Fibroblast of the conjunctiva (primary cell): ENCODE results near the gene TPST1.
"Not testable (repeated sequence)": the region's sequence is repeated elsewhere in the genome, so short reads cannot be mapped to it uniquely, and the experiment has no call there.

Experiments
- DNase-seq: peaks from one replicate; pipeline ENCODE4 v3.0.0-alpha.2; 2010; ENCODE audit warnings: low read depth

Gene TPST1

GRCh38 chr7:66204822-66205740, at the start of gene TPST1:
Gene TPST1, plus strand, starts transcription at chr7:66205334. Its CDS starts 35,092 bp downstream, at chr7:66240426.
- peak; percentile 74 for DNase-seq

- not testable (repeated sequence) for DNase-seq
Observed at GRCh38 chr7:66156035-66156434, 49.1 kb upstream of the TPST1 start.

DNA sequence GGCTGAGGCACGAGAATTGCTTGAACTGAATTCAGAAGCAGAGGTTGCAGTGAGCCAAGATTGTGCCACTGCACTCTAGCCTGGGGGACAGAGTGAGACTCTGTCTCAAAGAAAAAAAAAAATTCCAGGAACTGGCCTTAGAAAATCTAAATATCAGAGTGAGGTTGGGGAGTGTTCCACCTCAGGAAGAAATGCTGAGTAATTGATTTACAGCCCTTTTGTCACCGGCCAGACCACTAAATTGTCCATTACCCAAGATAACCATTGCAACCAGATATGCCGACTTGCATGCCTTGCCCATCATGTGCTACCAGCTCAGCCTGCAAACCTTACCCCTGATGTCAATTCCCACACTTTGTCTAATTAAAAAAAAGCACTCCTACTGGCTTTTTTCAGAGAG, 48.1 kb upstream of the TPST1 start:
- no peak for DNase-seq

DNA sequence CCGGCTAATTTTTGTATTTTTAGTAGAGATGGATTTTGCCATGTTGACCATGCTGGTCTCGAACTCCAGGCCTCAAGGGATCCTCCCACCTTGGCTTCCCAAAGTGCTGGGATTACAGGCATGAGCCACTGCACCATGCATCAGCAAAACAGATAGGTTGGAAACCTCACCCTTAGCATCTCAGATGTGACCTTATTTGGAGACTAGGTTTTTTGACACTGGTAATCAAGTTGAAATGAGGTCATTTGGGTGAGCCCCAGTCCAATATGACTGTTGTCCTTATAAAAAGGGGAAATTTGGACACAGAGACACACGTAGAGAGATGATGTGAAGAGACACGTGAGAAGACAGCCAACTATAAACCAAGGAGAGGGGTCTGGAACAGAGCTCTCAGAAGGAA, 42.5 kb upstream of the TPST1 start:
- DNase-seq = no peak

- DNase-seq = no peak
Observed at GRCh38 chr7:66163186-66163610, 41.9 kb upstream of the TPST1 start.

GRCh38 chr7:66164356-66164755, 40.8 kb upstream of the TPST1 start:
- DNase-seq = no peak

- DNase-seq = no peak
Observed at GRCh38 chr7:66167773-66168387, 37.3 kb upstream of the TPST1 start.

GRCh38 chr7:66169616-66170015, 35.5 kb upstream of the TPST1 start:
- no peak for DNase-seq

DNA sequence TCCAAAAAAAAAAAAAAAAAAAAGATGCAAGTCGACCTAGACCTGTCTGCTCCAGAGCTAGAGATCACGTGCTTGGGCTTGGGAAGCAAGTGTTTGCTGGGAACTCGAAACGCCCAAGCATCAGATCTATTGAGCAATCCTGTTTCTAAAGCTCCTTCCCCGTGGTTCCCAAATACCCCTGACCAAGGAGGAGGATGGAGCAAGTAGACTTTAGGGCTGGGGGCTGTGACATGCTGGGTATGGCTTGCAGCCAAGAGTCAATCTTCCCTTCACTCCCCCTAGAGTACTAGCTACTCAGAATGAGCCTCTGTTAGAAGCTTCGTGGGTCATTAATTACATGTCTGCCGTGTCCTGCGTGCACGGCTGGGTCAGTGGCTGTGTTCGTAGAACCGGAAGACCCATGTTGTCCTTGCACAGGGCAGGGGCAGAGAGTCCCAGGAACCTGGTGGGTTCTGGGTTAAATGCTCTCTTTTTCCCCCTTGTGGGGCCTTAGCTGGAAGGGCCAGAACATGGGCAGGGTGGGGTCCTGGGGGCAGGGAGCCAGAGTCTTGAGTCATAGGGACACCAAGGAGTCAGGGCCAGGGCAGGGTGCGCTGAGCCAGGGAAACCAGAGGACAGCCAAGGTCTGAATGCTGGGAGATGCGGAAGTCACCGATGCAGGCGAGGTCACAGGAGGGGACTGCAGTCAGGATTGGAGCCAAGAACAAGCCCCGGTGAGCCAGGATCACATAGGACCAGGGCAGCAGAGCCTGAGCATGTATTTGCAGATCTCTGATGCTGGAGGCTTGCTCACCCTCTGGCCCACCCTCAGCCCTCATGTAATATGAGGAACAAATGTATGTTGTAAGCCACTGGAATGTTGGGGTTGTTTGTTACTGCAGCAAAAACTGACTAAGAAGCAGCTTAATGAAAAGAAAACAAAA, 34.6 kb upstream of the TPST1 start:
- no peak for DNase-seq

DNA sequence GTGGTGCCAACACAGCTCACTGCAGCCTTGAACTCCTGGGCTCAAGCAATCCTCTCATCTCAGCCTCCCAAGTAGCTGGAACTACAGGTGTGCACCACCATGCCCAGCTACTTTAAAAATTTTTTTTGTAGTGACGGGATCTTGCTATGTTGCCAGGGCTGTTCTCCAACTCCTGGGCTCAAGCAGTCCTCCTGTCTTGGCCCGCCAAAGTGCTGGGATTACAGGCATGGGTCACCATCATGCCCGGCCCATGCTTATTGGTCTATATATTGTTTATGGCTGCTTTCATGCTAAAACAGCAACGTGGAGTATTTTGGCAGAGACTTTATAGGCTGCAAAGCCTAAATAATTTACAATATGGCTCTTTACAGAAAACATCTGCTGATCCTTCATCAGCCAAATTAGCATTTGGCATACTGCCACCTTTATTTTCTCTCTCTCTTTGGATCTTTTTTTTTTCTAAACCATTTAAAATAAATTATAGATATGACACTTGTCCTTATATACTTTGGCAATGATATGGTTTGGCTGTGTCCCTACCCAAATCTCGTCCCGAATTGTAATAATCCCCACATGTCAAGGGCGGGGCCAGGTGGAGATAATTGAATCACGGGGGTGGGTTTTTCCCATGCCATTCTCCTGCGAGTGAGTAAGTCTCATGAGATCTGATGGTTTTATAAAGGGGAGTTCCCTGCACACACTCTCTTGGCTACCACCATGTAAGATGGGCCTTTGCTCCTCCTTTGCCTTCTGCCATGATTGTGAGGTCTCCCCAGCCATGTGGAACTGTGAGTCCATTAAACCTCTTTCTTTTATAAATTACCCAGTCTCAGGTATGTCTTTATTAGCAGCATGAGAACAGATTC, 32.4 kb upstream of the TPST1 start:
- not testable (repeated sequence) for DNase-seq

DNA sequence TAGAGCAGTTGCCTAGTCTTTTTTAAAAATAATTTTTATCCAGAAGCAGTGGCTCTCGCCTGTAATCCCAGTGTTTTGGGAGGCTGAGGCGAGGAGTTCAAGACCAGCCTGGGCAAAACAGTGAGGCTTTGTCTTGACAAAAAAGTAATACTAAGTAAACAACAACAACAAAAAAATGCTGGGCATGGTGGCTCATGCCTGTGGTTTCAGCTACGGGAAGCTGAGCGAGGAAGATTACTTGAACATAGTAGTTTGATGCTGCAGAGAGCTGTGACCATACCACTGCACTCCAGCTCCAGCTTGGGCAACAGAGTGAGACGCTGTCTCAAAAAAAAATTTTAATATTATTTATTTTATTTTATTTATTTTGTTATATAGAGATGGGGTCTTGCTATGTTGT, 31.3 kb upstream of the TPST1 start:
- DNase-seq = no peak

GRCh38 chr7:66175006-66175405, 30.1 kb upstream of the TPST1 start:
- not testable (repeated sequence) for DNase-seq

- no peak for DNase-seq
Observed at GRCh38 chr7:66176914-66177313, 28.2 kb upstream of the TPST1 start.

- no peak for DNase-seq
Observed at GRCh38 chr7:66178258-66178657, 26.9 kb upstream of the TPST1 start.

DNA sequence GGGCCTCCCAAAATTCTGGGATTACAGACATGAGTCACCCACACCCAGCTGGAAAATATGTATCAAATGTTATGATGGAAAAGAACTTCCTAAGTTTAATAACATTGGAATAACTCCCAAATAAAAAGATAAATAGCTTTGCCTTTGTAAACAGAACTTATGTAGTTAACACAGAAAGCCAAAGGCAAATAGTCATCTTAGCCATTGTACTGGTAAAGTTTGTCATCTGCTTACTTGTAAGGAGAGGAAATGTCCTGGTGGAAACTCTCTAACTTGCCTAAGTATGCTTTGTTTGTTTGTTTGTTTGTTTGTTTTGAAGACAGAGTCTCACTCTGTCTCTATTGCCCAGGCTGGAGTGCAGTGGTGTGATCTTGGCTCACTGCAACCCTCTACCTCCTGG, 23.8 kb upstream of the TPST1 start:
- no peak for DNase-seq

GRCh38 chr7:66181845-66182244, 23.3 kb upstream of the TPST1 start:
- no peak for DNase-seq

GRCh38 chr7:66182920-66183319, 22.2 kb upstream of the TPST1 start:
- DNase-seq = no peak

GRCh38 chr7:66183700-66184099, 21.4 kb upstream of the TPST1 start:
- no peak for DNase-seq

DNA sequence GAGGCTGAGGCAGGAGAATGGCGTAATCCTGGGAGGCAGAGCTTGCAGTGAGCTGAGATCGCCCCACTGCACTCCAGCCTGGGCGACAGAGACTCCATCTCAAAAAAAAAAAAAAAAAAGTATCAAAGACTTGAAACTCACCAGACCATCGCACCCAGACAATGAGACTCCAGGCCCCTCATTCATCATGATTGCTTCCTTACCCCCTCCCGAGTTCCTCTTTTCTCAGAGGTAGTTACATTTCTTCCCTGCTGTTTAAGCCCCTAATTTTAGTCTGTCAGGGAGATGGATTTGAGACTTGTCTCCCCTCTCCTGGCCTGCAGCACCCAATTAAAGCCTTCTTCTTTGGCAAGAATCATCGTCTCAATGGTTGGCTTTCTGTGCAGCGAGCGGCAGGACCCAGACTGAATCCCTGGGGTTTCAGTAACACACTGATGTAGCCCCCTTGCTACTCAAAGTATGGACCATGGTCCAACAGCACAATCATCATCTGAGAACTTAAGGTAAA, 19.4 kb upstream of the TPST1 start:
- no peak for DNase-seq

DNA sequence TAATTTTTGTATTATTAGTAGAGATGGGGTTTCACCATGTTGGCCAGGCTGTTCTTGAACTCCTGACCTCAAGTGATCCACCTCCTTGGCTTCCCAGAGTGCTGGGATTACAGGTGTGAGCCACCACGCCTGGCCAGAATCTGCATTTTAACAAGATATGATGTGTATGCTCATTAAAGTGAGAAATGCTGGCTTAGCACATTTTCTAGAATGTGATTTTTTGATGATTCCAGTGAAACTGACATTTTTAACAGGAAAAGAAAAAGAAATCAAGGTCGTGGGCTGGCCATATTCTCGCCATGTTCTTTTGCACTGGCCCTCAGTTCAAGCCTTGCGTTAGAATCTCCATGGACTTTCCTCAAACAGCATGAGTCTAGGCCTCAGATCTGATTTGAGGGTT, 18.1 kb upstream of the TPST1 start:
- DNase-seq = no peak

GRCh38 chr7:66187905-66188304, 17.2 kb upstream of the TPST1 start:
- peak; percentile 56 for DNase-seq
